Islet of Langerhans (tissue), 1 donor: Measurements from ENCODE around the gene UNC13A.

Experiments
- FAIRE-seq: peaks from one replicate; lab custom pipeline; 2011; peaks lifted over from hg19 to GRCh38; lab: Jason Lieb, UNC

The UNC13A gene

GRCh38 chr19:17669419-17669818, 18.7 kb downstream of the UNC13A start:
- FAIRE-seq = no peak

GRCh38 chr19:17665058-17665457, 23.1 kb downstream of the UNC13A start:
- FAIRE-seq = no peak

- no peak for FAIRE-seq
Observed at GRCh38 chr19:17659996-17660395, 28.2 kb downstream of the UNC13A start.

DNA sequence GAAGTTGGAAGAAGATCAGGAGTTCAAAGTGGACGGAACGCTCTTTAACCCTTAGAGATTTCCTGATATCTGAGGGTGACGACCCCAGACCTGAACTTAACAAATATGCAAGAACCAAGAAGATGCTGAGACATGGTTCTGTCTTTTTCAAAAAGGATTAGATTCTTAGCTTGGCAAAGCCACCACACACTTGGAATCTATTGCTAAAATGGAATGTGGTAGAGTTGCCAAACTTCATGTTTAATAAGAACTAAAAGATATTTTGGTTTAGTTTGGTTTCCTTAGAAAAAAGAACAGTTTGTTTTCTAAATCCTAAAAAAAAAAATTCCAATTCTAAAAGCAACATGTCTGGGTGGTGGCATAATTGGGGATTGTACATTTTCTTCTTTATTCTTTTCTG, 29.5 kb downstream of the UNC13A start:
- FAIRE-seq = no peak

GRCh38 chr19:17658240-17658639, 29.9 kb downstream of the UNC13A start:
- no peak for FAIRE-seq

GRCh38 chr19:17656970-17657369, 31.2 kb downstream of the UNC13A start:
- FAIRE-seq = no peak

DNA sequence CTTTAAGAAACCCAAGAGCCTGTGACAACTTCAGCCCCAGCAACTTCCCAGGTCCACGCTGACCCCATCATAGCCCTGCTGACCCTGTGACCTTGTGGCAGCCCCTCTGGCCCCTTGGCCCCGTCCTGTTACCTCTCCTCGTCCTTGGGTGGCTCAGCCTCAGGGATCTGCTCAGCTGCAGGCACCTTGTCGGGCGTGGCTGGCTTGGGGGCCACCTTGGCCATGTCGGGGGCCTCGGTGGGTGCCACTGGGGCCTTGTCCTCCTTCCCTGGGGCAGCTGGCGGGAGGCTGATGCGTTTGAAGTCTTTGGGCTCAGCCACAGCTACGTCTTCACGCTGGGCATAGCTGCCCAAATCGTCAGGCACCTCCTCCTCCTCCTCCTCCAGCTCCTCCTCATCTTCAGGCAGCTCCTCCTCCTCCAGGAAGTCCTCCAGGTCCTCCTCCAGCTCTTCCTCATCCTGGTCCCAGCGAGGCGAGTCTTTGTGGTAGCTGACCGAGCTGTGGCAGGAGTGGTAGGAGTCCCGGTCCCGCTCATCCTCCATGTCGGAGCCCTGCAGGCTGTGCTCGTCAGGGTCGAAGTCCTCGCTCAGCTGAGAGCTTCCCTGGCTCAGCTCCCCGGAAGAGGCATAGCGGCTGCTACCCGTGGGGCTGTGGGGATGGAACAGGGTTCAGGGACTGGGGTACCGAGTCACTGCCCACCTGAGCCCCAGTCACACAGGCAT, 32.2 kb downstream of the UNC13A start:
- no peak for FAIRE-seq

DNA sequence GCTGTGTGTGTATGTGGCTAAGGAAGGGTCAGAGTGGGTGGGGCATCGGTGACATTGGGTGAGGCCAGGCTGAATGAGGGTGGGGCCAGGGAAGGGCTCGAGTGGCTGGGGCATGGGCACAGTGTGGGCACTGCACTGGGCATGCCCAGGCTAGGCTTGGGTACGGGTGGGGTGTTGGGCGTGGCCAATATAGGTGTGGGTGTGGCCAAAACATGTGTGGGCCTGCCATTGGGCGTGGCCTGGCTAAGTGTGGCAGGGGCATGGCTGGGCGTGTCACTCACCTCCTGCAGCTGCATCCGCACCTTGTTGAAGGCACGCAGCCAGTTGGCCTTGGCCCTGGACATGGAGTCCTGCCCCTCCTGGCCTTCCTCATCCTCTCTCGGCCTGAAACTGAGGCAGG, 33.2 kb downstream of the UNC13A start:
- FAIRE-seq = no peak

GRCh38 chr19:17652627-17653026, 35.5 kb downstream of the UNC13A start:
- no peak for FAIRE-seq

DNA sequence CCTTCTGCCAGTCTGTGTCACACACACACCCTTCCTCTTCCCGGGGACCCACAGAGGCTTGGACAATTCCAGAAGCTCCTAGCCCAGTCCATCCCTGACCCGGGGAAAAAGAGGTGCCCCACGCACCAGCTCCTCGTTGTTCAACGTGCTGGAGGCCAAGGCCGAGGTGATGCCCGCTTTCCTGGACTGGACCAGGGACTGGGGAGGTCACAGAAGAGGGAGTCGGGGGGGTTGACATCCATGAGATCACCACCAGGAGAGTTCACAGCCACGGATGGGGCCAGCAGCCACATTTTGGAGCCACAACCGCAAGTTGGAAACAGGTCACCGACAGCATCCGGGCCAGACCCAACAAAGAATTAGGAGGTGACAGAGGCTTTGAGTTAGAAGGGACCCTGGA, 39.4 kb downstream of the UNC13A start:
- FAIRE-seq = no peak

DNA sequence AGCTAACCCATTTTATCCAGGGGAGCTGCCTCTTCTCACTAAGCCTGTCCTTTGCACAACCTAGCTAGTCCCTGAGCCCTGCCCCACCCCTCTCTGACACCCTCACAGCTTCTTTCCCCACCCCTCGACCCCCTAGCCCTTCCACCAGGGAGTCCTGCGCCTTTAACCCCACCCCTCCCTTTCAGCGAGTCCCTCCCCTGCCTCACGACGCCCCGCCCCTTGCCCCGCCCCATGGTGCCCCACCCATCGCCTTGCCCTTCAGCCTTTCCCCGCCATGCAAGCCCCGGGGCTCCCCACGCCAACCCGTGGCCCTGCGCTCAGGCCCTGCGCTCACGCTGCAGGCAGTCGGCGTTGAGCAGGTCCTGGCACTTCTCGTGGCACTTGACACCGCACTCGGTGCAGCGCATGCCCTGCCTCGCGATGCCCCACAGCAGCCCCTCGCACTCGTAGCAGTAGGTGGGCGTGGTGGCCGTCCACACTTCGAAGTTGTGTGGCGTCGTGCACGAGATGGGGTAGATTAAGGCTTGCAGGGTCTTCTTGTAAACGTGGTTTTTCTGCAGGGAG, 40.0 kb downstream of the UNC13A start:
- FAIRE-seq = no peak

- FAIRE-seq = no peak
Observed at GRCh38 chr19:17647071-17648020, 40.8 kb downstream of the UNC13A start.

DNA sequence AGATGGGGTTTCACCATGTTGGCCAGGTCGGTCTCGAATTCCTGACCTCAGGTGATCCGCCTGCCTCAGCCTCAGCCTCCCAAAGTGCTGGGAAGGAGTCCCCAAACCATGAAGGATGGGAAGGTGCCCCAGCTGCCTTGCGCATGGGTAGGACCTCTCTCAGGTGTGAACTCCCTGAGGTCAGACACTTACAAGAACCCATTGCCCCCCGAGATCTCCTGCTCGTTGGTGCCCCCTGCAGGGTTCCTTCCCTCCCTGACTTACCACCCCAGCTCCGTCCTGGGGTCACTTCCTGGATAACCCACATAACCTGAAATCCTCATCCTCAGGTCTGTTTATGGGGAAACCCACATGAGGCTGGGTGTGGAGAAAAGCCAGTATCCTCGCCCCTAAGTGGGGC, 41.7 kb downstream of the UNC13A start:
- no peak for FAIRE-seq

- no peak for FAIRE-seq
Observed at GRCh38 chr19:17645339-17645963, 42.7 kb downstream of the UNC13A start.

GRCh38 chr19:17642656-17643055, 45.5 kb downstream of the UNC13A start:
- no peak for FAIRE-seq

- FAIRE-seq = no peak
Observed at GRCh38 chr19:17641846-17642245, 46.3 kb downstream of the UNC13A start.

DNA sequence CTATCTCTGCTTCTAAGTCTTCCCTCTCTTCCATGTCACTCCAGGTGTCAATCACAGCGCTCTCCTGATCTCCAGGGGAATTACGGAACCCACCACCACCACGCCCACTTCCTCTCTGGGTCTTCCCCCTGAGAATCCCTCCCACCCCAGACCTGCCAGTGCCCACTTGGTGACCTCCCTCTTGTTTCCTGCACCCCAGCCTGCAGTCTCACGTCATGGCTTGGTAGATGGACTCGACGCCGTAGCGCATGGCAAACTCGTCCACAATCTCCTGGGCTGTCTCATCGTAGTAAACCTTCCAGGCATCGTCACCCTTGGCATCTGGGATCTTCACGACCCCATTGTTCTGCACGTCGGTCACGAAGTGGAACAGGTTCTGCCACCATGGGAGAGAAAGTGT, 47.0 kb downstream of the UNC13A start:
- no peak for FAIRE-seq

- FAIRE-seq = no peak
Observed at GRCh38 chr19:17633700-17634099, 54.5 kb downstream of the UNC13A start.

DNA sequence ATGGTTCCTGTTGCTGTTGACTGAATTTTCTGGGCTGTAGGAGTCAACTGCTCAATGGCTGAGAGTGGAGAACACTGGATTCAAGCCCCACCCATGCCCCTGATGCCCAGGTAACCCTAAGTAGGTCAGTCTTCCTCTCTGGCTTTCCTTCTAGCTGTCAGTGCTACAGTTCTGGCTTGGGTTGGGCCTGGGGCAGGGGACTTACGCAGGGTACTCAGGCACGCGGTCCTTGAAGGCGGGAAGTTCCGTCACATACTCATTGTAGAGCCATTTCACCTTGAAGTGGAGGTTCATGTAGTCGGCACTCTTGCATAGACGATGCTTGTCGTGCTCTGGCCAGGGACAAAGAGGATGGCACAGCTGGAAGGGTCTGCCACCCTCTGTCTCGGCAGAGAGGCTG, 55.6 kb downstream of the UNC13A start:
- FAIRE-seq = no peak

GRCh38 chr19:17629760-17630159, 58.4 kb downstream of the UNC13A start:
- FAIRE-seq = no peak

DNA sequence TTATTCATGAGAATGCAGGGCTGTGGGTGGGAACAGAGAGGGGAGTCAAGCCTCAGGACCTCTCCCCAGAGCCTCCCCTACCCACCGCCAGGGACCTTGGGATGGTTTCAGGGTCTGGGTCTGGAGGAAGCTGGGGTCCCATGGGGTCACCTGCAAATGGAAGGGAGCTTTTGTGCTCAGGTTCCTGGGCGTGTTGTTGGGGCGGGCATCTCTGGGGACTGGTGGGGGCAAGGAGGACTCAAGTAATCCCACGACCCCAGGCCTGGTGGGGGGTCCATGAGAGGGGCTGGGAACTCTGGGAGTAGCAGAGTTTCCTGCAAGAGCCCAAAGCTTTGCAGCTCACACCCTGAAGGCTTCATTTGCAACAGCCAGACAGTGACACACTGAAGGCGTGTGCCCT, 60.2 kb downstream of the UNC13A start:
- no peak for FAIRE-seq

DNA sequence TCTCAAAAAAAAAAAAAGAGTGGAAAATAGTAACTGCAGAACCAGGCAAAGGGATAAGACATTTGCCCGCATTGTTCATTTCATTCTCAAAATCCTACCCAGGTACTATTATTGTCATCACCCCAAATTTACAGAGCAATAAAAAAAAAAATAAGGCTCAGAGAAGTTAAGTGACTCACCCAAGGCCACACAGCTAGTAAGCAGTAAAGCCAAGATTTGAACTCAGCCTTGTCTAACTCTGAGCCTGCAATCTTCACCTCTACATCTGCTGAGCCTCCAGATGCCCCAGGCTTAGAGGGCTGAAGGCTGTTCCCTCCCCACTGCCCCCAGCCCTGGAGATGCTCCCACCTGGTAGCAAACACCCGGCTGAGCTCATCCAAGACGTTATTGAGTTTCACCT, 61.0 kb downstream of the UNC13A start:
- no peak for FAIRE-seq
